Activated T-helper 1 cell treated with anti-CD3 and anti-CD28 coated beads, Interleukin-12 subunit alpha, Interleukin-12 subunit beta, Interleukin-2, Interleukin-4 antibody, amounts not matched to agents 30 ng/mL and 10 ng/mL and 1 ng/mL, durations not matched to agents 14 hours and 24 hours and 36 hours (primary cell): ENCODE measurements around the gene RBCK1. TPM values are rescaled to one million over a fixed set of nuclear protein-coding genes. Genes with fewer than 3 reads are reported as not detected.

Experiments used
- DNase-seq: peaks from one replicate; pipeline ENCODE4 v3.0.0; 2021; ENCODE audit warnings: low spot score
- H3K27ac Mint-ChIP-seq: one replicate; pipeline ENCODE4 v1.8.0; 2021; ENCODE audit warnings: mild to moderate bottlenecking, mixed read lengths
- H3K27me3 Mint-ChIP-seq: one replicate; pipeline ENCODE4 v1.8.0; 2022; ENCODE audit warnings: mild to moderate bottlenecking, moderate library complexity, mixed read lengths; ENCODE audit not compliant: insufficient read depth
- H3K36me3 Mint-ChIP-seq: one replicate; pipeline ENCODE4 v1.8.0; 2021; ENCODE audit warnings: low read depth, mixed read lengths
- H3K4me1 Mint-ChIP-seq: one replicate; pipeline ENCODE4 v1.8.0; 2021; ENCODE audit warnings: low read depth, mixed read lengths
- H3K4me3 Mint-ChIP-seq: one replicate; pipeline ENCODE4 v1.8.0; 2021; ENCODE audit warnings: mild to moderate bottlenecking, moderate library complexity, mixed read lengths
- H3K9me3 Mint-ChIP-seq: one replicate; pipeline ENCODE4 v1.8.0; 2021; ENCODE audit warnings: mixed read lengths
- intact Hi-C: fragments of 100-400 bp; cut with micrococcal nuclease; formaldehyde crosslinking; loops from one replicate; pipeline ENCODE4 v1.15.1; 2024
- total RNA-seq: library from RNA; stranded (reverse); gene quantifications from 2 replicates; pipeline ENCODE4 v1.2.3, GENCODE V29; 2022

RBCK1 gene
- total RNA-seq, 1 donor from 2014 or later: 132 TPM

GRCh38 chr20:407133-407952 is 756 bp upstream of the RBCK1 start:
- intact Hi-C loops: loop anchor here (1.0 kb wide), 5 partner anchors 26 to 136 kb away; partner anchors contain the start of genes CSNK2A1 and TBC1D20
- H3K27me3 Mint-ChIP-seq: no peaks in the 10 kb centered on the region
- DNase-seq: peak; percentile 59
- peaks cover 6% of the 10 kb centered on the region for H3K9me3 Mint-ChIP-seq
- H3K27ac Mint-ChIP-seq: peak overlapping the region; percentile 95
- peak overlapping the region; percentile 86 for H3K4me3 Mint-ChIP-seq
- H3K4me1 Mint-ChIP-seq: peaks cover 47% of the 10 kb centered on the region
- H3K36me3 Mint-ChIP-seq: peaks cover 35% of the 10 kb centered on the region

DNA sequence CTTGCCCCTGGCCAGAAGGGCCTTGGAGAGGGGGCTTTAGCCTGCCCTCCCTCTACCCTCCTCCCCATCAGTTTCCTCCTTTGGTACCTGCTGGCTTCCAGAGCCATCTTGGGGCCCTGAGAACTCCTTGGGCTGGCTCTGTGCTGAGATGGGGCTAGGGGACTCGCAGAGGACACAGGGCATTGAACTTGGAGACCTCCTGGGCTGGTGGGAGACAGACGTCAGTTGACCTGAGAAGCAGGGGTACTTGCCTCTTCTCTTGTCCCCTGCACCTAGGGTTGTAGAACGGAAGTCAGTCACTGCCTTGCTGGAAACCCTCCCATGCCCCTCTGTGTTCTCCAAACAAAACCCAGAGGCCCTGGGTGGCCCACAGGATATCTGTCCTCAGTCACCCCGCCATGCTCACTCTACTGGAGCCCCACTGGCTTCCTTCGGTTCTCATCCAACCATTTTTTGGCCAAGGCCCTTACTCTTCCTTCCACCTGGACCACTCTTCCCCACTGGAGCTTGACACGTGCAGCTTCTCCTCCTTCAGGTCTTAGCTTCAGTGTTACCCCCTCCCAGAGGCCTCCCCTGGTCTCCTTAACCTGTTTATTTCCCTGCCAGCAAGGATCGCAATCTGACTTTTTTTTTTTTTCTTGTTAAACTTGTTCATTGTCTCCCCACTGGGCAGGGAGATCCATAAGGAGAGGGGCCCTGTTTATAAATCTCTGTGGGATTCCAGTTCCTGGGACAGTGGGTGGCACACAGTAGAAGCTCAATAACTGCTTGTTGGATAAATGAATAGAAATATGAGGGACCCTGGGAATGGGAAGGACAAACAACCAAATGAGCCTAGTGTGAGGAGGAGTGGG is 971 bp downstream of the RBCK1 start:
- peaks cover 57% of the 10 kb centered on the region for H3K4me1 Mint-ChIP-seq
- no peaks in the 10 kb centered on the region for H3K9me3 Mint-ChIP-seq

GRCh38 chr20:409697-410559 is 1.8 kb downstream of the RBCK1 start:
- Mint-ChIP-seq H3K9me3 (no peaks in the 10 kb centered on the region), H3K27ac (peak overlapping the region; percentile 86), H3K4me3 (peak overlapping the region; percentile 96), H3K4me1 (peaks cover 61% of the 10 kb centered on the region), H3K27me3 (no peaks in the 10 kb centered on the region), H3K36me3 (peaks cover 43% of the 10 kb centered on the region)
- intact Hi-C loops: no loop called here
- no peak for DNase-seq

More for the DNA sequence above, 971 bp downstream of the RBCK1 start:
- intact Hi-C loops: loop anchor here (1.0 kb wide), 2 partner anchors 28 to 84 kb away; partner anchors contain the start of gene SOX12
- Mint-ChIP-seq H3K27me3 (no peaks in the 10 kb centered on the region), H3K4me3 (peak overlapping the region; percentile 96), H3K36me3 (peaks cover 43% of the 10 kb centered on the region), H3K27ac (peak overlapping the region; percentile 86)
- DNase-seq: peak; percentile 25

GRCh38 chr20:412081-412480 is 4.0 kb downstream of the RBCK1 start:
- Mint-ChIP-seq H3K4me3 (no peak overlapping the region), H3K9me3 (no peaks in the 10 kb centered on the region), H3K36me3 (peaks cover 58% of the 10 kb centered on the region), H3K4me1 (peaks cover 67% of the 10 kb centered on the region), H3K27ac (no peak overlapping the region), H3K27me3 (no peaks in the 10 kb centered on the region)
- intact Hi-C loops: no loop called here
- no peak for DNase-seq

DNA sequence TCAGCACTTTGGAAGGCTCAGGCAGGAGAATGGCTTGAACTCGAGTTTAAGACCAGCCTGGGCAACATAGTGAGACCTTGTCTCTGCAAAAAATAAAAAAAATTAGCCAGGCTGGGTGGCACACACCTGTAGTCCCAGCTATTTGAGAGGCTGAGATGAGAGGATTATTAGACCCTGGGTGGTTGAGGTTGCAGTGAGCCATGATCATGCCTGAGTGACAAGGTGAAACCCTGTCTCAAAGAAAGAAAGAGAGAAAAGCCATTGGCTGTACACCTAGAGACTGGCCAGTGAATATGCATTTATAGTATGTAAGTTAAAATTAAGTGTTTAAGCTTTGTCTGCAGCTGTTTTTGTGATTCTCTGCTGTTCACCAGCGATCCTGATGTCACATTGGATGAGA is 6.1 kb downstream of the RBCK1 start:
- Mint-ChIP-seq H3K36me3 (peaks cover 58% of the 10 kb centered on the region), H3K27ac (no peak overlapping the region), H3K4me3 (no peak overlapping the region), H3K9me3 (no peaks in the 10 kb centered on the region), H3K27me3 (no peaks in the 10 kb centered on the region), H3K4me1 (peaks cover 59% of the 10 kb centered on the region)
- intact Hi-C loops: no loop called here
- DNase-seq: no peak

DNA sequence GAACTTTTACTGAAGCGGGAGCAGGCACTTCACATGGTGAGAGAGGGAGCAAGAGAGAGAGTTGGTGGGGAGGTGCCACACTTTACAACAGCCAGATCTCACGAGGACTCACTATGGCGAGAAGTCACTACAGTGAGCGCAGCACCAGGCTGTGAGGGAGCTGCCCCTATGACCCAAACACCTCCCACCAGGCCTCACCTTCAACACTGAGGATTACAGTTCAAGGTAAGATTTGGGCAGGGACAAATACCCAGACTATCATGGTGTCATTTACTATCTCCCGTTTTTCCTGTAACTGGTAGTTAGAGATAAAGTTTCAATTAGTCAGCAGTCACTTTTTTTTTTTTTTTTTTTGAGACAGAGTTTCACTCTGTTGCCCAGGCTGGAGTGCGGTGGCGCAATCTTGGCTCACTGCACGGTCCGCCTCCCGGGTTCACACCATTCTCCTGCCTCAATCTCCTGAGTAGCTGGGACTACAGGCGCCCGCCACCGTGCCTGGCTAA is 7.8 kb downstream of the RBCK1 start:
- Mint-ChIP-seq H3K27ac (peak overlapping the region; percentile 29), H3K9me3 (no peaks in the 10 kb centered on the region), H3K4me3 (no peak overlapping the region), H3K4me1 (peaks cover 42% of the 10 kb centered on the region), H3K27me3 (no peaks in the 10 kb centered on the region), H3K36me3 (peaks cover 47% of the 10 kb centered on the region)
- intact Hi-C loops: no loop called here
- no peak for DNase-seq

GRCh38 chr20:416950-417800 is 9.1 kb downstream of the RBCK1 start:
- no peak for DNase-seq
- peaks cover 48% of the 10 kb centered on the region for H3K36me3 Mint-ChIP-seq
- H3K27me3 Mint-ChIP-seq: no peaks in the 10 kb centered on the region
- peaks cover 38% of the 10 kb centered on the region for H3K4me1 Mint-ChIP-seq
- peak overlapping the region; percentile 45 for H3K27ac Mint-ChIP-seq
- H3K4me3 Mint-ChIP-seq: no peak overlapping the region
- intact Hi-C loops: no loop called here
- H3K9me3 Mint-ChIP-seq: no peaks in the 10 kb centered on the region

DNA sequence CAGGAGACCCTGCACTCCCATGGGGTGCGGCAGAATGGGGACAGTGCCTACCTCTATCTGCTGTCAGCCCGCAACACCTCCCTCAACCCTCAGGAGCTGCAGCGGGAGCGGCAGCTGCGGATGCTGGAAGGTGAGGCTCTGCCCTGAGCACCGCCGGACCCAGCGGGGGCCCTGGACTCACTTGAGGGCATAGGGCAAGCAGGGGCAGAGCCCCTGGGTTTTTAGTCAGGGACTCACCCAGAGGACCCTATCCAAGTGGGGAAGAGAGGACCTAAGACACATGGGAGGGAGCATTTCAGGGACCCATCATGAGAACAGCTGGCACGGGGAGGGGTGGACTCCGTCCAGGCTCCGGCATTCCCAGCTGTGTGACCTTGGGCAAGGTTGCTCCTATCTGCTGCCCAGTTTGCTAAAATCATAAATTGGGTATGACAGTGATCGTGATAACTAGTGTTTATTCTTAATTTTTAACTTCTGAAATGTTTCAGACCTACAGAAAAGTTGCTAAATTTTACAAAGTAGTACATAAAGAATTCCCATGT is 9.8 kb downstream of the RBCK1 start:
- H3K9me3 Mint-ChIP-seq: no peaks in the 10 kb centered on the region
- no peak overlapping the region for H3K4me3 Mint-ChIP-seq
- no peak overlapping the region for H3K27ac Mint-ChIP-seq
- H3K4me1 Mint-ChIP-seq: peaks cover 33% of the 10 kb centered on the region
- H3K27me3 Mint-ChIP-seq: no peaks in the 10 kb centered on the region
- peaks cover 51% of the 10 kb centered on the region for H3K36me3 Mint-ChIP-seq
- intact Hi-C loops: no loop called here
- no peak for DNase-seq

- H3K27ac Mint-ChIP-seq: no peak overlapping the region
- peaks cover 47% of the 10 kb centered on the region for H3K36me3 Mint-ChIP-seq
- intact Hi-C loops: no loop called here
- no peaks in the 10 kb centered on the region for H3K9me3 Mint-ChIP-seq
- DNase-seq: no peak
- H3K4me1 Mint-ChIP-seq: peaks cover 22% of the 10 kb centered on the region
- no peaks in the 10 kb centered on the region for H3K27me3 Mint-ChIP-seq
- H3K4me3 Mint-ChIP-seq: no peak overlapping the region
Observed at GRCh38 chr20:418858-419365, 10.8 kb downstream of the RBCK1 start.

DNA sequence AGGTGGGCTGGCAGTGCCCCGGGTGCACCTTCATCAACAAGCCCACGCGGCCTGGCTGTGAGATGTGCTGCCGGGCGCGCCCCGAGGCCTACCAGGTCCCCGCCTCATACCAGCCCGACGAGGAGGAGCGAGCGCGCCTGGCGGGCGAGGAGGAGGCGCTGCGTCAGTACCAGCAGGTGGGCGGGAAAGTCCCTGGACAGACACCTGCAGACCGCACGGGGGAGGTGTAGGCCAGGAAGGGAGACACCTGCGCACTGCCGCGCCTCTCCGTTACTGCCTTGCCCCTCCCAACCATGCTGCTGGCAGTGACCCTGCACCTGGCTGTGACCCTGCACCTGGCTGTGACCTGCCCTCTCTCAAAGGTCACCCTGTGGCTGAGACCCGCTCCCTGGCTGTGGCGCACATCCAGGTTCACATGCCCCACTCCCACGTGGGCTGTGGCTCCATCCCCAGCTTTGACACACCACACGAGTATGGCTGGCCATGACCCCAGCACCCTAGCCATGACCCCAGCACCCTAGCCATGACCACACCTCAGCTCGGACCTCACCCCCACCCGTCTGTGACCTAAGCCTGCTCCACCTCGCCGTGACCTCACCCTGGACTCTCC is 11.6 kb downstream of the RBCK1 start:
- Mint-ChIP-seq H3K4me3 (no peak overlapping the region), H3K4me1 (peaks cover 23% of the 10 kb centered on the region), H3K9me3 (no peaks in the 10 kb centered on the region), H3K27ac (no peak overlapping the region), H3K36me3 (peaks cover 55% of the 10 kb centered on the region), H3K27me3 (no peaks in the 10 kb centered on the region)
- no peak for DNase-seq
- intact Hi-C loops: no loop called here

DNA sequence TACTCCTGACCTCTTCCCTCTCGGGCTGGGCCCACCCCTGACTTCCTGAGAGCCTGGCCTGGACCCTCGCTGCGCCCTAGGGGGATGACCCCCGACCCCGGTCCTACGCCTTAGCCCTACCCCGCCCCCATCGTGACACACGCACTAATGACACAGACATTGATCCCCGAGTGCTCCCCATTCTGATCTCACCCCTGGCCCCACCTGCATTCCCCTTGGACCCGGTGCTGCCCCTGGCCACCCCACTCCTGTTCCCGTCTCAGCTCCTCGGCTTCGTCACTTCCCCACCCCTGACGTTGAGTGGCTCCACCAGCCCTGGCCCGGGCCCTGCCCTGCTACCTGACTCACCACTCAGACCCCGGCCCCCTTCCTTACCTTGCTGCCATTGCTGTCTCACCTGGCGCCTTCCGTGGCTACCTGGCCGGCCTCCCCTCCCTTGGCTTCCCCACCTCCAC is 12.1 kb downstream of the RBCK1 start:
- Mint-ChIP-seq H3K27me3 (no peaks in the 10 kb centered on the region), H3K36me3 (peaks cover 56% of the 10 kb centered on the region), H3K4me1 (peaks cover 28% of the 10 kb centered on the region), H3K9me3 (no peaks in the 10 kb centered on the region), H3K27ac (no peak overlapping the region), H3K4me3 (no peak overlapping the region)
- no peak for DNase-seq
- intact Hi-C loops: no loop called here
